ENCODE measurements around the gene MAPRE3.

MAPRE3 gene

DNA sequence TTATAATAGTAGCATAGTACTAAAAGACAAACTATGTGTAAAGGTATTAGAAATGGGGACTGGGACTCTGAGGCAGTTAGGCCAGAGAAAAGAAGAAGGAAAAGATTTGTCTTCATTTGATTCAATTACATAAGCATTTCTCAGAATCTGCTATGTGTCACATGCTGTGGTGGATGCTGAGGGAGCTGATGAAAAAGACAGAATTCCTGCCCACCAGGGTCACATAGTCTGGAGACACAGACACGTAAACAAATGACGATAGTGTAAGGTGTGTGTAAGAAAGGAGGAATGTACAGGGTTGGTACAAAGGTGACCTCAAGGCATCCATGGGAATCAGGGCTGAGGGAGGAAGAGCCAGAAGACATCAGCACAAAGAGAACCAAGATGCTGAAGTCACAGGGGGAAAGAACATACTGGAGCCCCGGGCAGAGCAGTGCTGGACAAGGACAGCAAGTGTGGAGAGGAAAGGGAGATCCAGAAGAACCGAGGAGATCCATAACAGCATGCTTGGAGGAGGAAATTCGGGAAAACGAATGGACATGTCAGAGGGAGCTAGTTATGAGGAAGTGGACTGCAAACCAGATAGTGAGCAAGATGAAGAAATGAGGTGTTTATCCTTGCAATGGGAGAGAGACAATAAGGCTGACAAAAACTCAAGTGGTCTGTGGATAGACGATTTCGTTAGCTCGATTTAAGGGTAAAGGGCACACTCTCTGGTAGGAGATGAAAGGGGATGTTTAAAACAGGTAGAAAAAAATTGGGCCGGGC lies 1.2 kb upstream of the MAPRE3 start:
- Histone ChIP-seq H3K9ac (ENCODE audit: low read length) (no peak overlapping the region), H3K4me1 (ENCODE audit: low read length) (peaks cover 7% of the 10 kb centered on the region), H2AFZ (ENCODE audit: low read depth, low read length) (no peak overlapping the region), H3K4me3 (ENCODE audit: low read length) (no peak overlapping the region), H3K4me2 (ENCODE audit: low read length) (no peak overlapping the region), H3K36me3 (replicated peaks; ENCODE audit: low read depth, low read length) (no peaks in the 10 kb centered on the region), H3K9me3 (ENCODE audit: insufficient read depth, low read length) (no peaks in the 10 kb centered on the region), H3K79me2 (ENCODE audit: low read length) (no peaks in the 10 kb centered on the region), H3K27me3 (ENCODE audit: low read depth, low read length) (peaks cover 16% of the 10 kb centered on the region), H4K20me1 (ENCODE audit: insufficient read depth, low read length) (no peaks in the 10 kb centered on the region), H3K27ac (ENCODE audit: low read length) (no peak overlapping the region)
- no peak for TF ChIP-seq CTCF (IDR thresholded peaks at IDR 0.05; ENCODE audit: low read depth, low read length)
- no peak for TF ChIP-seq EZH2phosphoT487 (IDR thresholded peaks at IDR 0.05; ENCODE audit: low read depth)

DNA sequence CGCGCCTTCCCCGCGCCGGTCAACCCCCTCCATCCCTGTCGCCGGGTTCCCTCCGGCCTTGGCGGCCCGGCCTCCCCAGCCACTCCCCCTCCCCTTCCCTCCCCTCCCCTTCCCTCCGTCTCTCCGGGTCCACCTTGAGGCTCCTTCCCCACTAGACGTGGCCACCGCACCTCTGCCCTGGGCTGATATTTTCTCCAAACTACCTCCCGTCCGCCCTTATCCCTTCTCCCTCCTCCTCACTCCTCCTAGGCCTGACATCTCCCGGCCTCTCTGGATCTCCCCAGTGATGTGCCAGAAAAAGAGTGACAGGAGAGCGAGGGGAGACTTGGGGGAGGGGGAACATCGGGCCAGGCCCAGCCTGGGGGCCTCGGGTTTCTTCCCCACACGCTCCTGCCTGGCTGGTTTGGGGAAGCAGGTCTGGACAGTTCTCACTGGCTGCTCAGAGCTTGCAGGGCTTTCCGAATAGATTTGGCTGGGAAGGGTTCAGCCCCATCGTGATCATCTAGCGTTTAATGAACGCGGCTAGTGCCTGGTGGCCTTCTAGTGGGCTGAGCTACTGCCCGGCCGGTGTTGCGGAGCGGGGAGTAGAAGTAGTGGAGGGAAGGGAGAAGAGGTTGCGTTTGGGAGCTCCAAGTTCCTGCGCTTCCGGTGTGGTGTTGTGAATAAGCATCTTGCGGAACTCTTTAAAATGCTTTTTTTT lies 641 bp downstream of the MAPRE3 start:
- no peaks in the 10 kb centered on the region for H3K36me3 ChIP-seq (replicated peaks; ENCODE audit: low read depth, low read length)
- H3K4me1 ChIP-seq (ENCODE audit: low read length), result peaks cover 7% of the 10 kb centered on the region
- no peaks in the 10 kb centered on the region for H3K9me3 ChIP-seq (ENCODE audit: insufficient read depth, low read length)
- peaks cover 23% of the 10 kb centered on the region for H3K27me3 ChIP-seq (ENCODE audit: low read depth, low read length)
- no peak overlapping the region for H3K27ac ChIP-seq (ENCODE audit: low read length)
- H2AFZ ChIP-seq (ENCODE audit: low read depth, low read length), result no peak overlapping the region
- H3K4me3 ChIP-seq (ENCODE audit: low read length), result peak overlapping the region; percentile 77
- H3K79me2 ChIP-seq (ENCODE audit: low read length), result no peaks in the 10 kb centered on the region
- TF ChIP-seq CTCF (IDR thresholded peaks at IDR 0.05; ENCODE audit: low read depth, low read length), result no peak
- no peak for TF ChIP-seq EZH2phosphoT487 (IDR thresholded peaks at IDR 0.05; ENCODE audit: low read depth)
- peak overlapping the region; percentile 80 for H3K4me2 ChIP-seq (ENCODE audit: low read length)
- H4K20me1 ChIP-seq (ENCODE audit: insufficient read depth, low read length), result no peaks in the 10 kb centered on the region
- H3K9ac ChIP-seq (ENCODE audit: low read length), result peak overlapping the region; percentile 46; the same call in 1 of the 2 replicates

- H3K27ac ChIP-seq (ENCODE audit: low read length), result no peak overlapping the region
- no peaks in the 10 kb centered on the region for H3K36me3 ChIP-seq (replicated peaks; ENCODE audit: low read depth, low read length)
- H3K9me3 ChIP-seq (ENCODE audit: insufficient read depth, low read length), result no peaks in the 10 kb centered on the region
- no peak overlapping the region for H2AFZ ChIP-seq (ENCODE audit: low read depth, low read length)
- no peak for TF ChIP-seq EZH2phosphoT487 (IDR thresholded peaks at IDR 0.05; ENCODE audit: low read depth)
- no peak for TF ChIP-seq CTCF (IDR thresholded peaks at IDR 0.05; ENCODE audit: low read depth, low read length)
- no peaks in the 10 kb centered on the region for H3K79me2 ChIP-seq (ENCODE audit: low read length)
- no peaks in the 10 kb centered on the region for H4K20me1 ChIP-seq (ENCODE audit: insufficient read depth, low read length)
- no peak overlapping the region for H3K4me3 ChIP-seq (ENCODE audit: low read length)
- H3K27me3 ChIP-seq (ENCODE audit: low read depth, low read length), result peaks cover 26% of the 10 kb centered on the region
- H3K4me1 ChIP-seq (ENCODE audit: low read length), result peaks cover 7% of the 10 kb centered on the region
- no peak overlapping the region for H3K9ac ChIP-seq (ENCODE audit: low read length)
- H3K4me2 ChIP-seq (ENCODE audit: low read length), result no peak overlapping the region
These were observed 1.7 kb downstream of the MAPRE3 start for GRCh38 chr2:26971911-26972786.
